Stomach (tissue), 9 donors: ENCODE measurements around the gene ELF1. TPM values are rescaled to one million over a fixed set of nuclear protein-coding genes. Genes with fewer than 3 reads are reported as not detected.

Source experiments
- DNase-seq, 2 donors: peaks; one replicate each; pipeline versions ENCODE4 v3.0.0 to v3.0.0-alpha.2; 2013 to 2019
- H3K27ac ChIP-seq, 5 donors: fragments of 200-600 bp in 4 of 5; sonication (generic) in 4 of 5; one replicate each; pipeline ENCODE4 v1.5.1; 2013 to 2019; ENCODE audit warnings: mild to moderate bottlenecking in 1 of 5, moderate library complexity in 1 of 5
- H3K27me3 ChIP-seq, 3 donors: fragments of 200-600 bp; sonication (generic); one replicate each; pipeline ENCODE4 v1.5.1; 2017 to 2019; ENCODE audit warnings: mixed run types in 1 of 3
- H3K36me3 ChIP-seq, 4 donors: fragments of 200-600 bp; sonication (generic); 1 replicate in 3 of 4; 2 replicates in 1 of 4; pipeline ENCODE4 v1.5.1; 2016 to 2019
- H3K4me1 ChIP-seq, 4 donors: fragments of 200-600 bp; sonication (generic); one replicate each; pipeline ENCODE4 v1.5.1; 2016 to 2019
- H3K4me3 ChIP-seq, 4 donors: fragments of 200-600 bp; sonication (generic) in 3 of 4; one replicate each; pipeline ENCODE4 v1.5.1; 2016 to 2019; ENCODE audit warnings: mild to moderate bottlenecking in 1 of 4
- H3K9me3 ChIP-seq, 4 donors: fragments of 200-600 bp; sonication (generic); one replicate each; pipeline ENCODE4 v1.5.1; 2016 to 2019
- EP300 ChIP-seq: sonication (generic); formaldehyde crosslinking; IDR thresholded peaks from one replicate; pipeline ENCODE4 v1.6.1; 2017; ENCODE audit warnings: antibody characterized with exemption
- POLR2A ChIP-seq, 4 donors: fragments of 450-650 bp; IDR thresholded peaks; one replicate each; pipeline ENCODE4 v1.6.1; 2016; ENCODE audit warnings: antibody characterized with exemption in 4 of 4, control low read depth in 2 of 4, mild to moderate bottlenecking in 1 of 4, moderate library complexity in 1 of 4
- POLR2AphosphoS5 ChIP-seq, 3 donors: sonication (generic); formaldehyde crosslinking; IDR thresholded peaks; one replicate each; pipeline ENCODE4 v1.6.1; 2016; ENCODE audit warnings: antibody characterized with exemption in 3 of 3
- whole genome bisulfite sequencing, 5 donors: extraction: QIAGEN DNeasy Blood & Tissue Kit in 3 of 5; methylation state at CpG; one replicate each; pipeline versions ENCODE4 v1.1.5 to v1.1.7; 2013 to 2018; 5-methylcytosine and 5-hydroxymethylcytosine counted together
- intact Hi-C: fragments of 100-400 bp; cut with DNase I; formaldehyde crosslinking; loops from one replicate; pipeline ENCODE4 v1.15.1; 2023; ENCODE audit warnings: low total_unique reads
- polyA plus RNA-seq, 3 donors: library from polyadenylated mRNA; stranded (reverse); fragments of 200-250 nt; gene quantifications; one replicate each; pipeline ENCODE4 v1.2.3, GENCODE V29; 2013
- total RNA-seq, 5 donors: library from RNA; depleted of rRNA; stranded (reverse); fragments of >200 nt; gene quantifications; one replicate each; pipeline versions ENCODE4 v1.1.0 to v1.2.3, GENCODE V29; 2014 to 2016
- TF ChIP-seq, protein P1 (sequence below), 7 experiments: fragments of 450-650 bp in 4 of 7; fragments of 200-600 bp in 3 of 7; sonication (generic) in 3 of 7; IDR thresholded peaks; one replicate each; pipeline ENCODE4 v1.5.1; 2016 to 2019; ENCODE audit warnings: antibody characterized with exemption in 7 of 7, control low read depth in 2 of 7, mild to moderate bottlenecking in 1 of 7
- donor health status: healthy with polysubstance abuse.
- donor health status: Bipolar disorder and iron deficiency.
- donor health status: healthy.

The ELF1 gene
- total and polyA plus RNA-seq, 8 donors: 10.9 to 113 (median 36.2) TPM

DNA sequence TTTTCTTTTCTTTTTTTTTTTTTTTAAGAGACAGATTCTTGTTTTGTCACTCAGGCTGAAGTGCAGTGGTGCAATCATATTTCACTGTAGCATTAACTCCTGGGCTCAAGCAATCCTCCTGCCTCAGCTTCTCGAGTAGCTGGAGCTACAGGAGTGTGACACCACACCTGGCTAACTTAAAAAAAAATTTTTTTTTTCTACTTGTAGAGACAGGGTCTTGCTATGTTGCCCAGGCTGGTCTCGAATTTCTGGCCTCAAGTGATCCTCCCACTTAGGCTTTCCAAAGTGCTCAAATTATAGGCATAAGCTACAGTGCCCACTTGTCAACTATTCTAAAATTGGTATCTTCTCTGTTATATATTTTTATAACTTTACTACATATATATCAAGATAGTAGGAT is 6.6 kb downstream of the ELF1 start:
- peak overlapping the region in 1 of 5 donors; percentile 12 for H3K27ac ChIP-seq
- peaks cover 0 to 4% (median 0%) of the 10 kb centered on the region in 4 donors for H3K36me3 ChIP-seq
- peaks cover 14 to 75% (median 43%) of the 10 kb centered on the region in 4 donors for H3K4me1 ChIP-seq
- H3K9me3 ChIP-seq: no peaks in the 10 kb centered on the region
- TF ChIP-seq, protein P1, sequence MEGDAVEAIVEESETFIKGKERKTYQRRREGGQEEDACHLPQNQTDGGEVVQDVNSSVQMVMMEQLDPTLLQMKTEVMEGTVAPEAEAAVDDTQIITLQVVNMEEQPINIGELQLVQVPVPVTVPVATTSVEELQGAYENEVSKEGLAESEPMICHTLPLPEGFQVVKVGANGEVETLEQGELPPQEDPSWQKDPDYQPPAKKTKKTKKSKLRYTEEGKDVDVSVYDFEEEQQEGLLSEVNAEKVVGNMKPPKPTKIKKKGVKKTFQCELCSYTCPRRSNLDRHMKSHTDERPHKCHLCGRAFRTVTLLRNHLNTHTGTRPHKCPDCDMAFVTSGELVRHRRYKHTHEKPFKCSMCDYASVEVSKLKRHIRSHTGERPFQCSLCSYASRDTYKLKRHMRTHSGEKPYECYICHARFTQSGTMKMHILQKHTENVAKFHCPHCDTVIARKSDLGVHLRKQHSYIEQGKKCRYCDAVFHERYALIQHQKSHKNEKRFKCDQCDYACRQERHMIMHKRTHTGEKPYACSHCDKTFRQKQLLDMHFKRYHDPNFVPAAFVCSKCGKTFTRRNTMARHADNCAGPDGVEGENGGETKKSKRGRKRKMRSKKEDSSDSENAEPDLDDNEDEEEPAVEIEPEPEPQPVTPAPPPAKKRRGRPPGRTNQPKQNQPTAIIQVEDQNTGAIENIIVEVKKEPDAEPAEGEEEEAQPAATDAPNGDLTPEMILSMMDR (IDR thresholded peaks at IDR 0.05): no peak
- TF ChIP-seq POLR2A (IDR thresholded peaks at IDR 0.05): no peak
- no peak for TF ChIP-seq EP300
- no peak for TF ChIP-seq POLR2AphosphoS5 (IDR thresholded peaks at IDR 0.05)
- 68 to 93% (median 88%) methylated on average over 2 of the region's 2 CpGs for WGBS, 5 donors
- no peaks in the 10 kb centered on the region for H3K27me3 ChIP-seq
- H3K4me3 ChIP-seq: no peak overlapping the region
- no peak for DNase-seq
- intact Hi-C loops: no loop called here

DNA sequence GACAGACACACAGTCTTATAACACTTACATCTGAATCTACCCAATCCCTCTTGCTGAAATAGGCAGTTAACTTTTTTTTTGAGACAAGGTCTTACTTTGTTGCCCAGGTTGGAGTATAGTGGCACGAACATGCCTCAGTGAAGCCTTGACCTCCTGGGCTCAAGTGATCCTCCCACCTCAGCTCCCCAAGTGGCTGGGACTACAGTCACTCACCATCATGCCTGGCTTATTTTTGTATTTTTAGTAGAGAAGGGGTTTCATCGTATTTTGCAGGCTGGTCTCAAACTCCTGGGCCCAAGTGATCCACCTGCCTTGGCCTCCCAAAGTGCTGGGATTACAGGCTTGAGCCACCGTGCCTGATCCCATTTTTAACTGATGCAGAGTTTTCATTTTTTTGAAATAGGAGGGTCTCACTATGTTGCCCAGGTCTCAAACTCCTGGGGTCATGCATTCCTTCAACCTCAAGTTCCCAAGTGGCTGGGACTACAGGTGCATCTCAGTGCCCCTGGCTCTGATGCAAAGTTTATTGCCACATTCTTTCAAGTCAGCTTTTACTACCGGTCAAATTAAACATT is 7.6 kb downstream of the ELF1 start:
- TF ChIP-seq, protein P1 (IDR thresholded peaks at IDR 0.05): no peak
- TF ChIP-seq POLR2A (IDR thresholded peaks at IDR 0.05) (no peak), EP300 (no peak), POLR2AphosphoS5 (IDR thresholded peaks at IDR 0.05) (no peak)
- H3K36me3 ChIP-seq: peaks cover 0 to 4% (median 0%) of the 10 kb centered on the region in 4 donors
- 82 to 88% (median 86%) methylated on average over 4 of the region's 4 CpGs for WGBS, 5 donors
- no peak for DNase-seq
- no peaks in the 10 kb centered on the region for H3K27me3 ChIP-seq
- intact Hi-C loops: no loop called here
- H3K4me1 ChIP-seq: peaks cover 18 to 76% (median 46%) of the 10 kb centered on the region in 4 donors
- H3K9me3 ChIP-seq: no peaks in the 10 kb centered on the region
- H3K27ac ChIP-seq: peak overlapping the region in 2 of 5 donors; percentile 6 to 12
- H3K4me3 ChIP-seq: no peak overlapping the region

DNA sequence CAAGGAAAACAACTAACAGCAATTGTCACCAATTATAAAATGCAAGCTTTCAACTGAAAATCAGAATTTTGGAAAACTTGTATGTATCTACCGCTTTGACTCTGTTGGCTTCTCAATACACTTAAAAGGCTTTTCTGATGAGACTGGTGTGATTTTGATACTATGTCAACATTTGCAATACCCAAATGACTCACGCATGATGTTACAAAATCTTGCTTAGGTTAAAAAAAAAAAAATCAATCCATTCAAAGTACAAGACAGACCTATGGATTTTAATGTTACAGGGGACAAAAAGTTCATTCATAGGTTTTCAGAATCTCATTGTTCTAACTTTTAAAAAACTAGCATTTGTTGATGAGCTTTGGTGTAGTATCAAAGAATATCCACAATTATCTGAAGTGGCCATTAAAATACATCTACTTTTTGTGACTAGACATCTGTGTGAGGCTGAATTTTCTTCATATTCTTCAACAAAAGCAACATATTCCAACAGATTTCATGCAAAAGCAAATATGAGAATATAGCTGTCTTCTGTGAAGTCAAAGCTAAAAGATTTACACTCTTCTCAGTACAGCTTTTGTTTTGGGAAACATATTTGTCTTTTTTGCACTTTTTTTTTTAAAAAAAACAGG is 10.7 kb downstream of the ELF1 start:
- intact Hi-C loops: no loop called here
- Histone ChIP-seq H3K36me3 (peaks cover 0 to 4% (median 0%) of the 10 kb centered on the region in 4 donors), H3K4me1 (peaks cover 39 to 82% (median 61%) of the 10 kb centered on the region in 4 donors), H3K9me3 (no peaks in the 10 kb centered on the region), H3K27ac (peak overlapping the region in 2 of 5 donors; percentile 28 to 69), H3K4me3 (no peak overlapping the region), H3K27me3 (no peaks in the 10 kb centered on the region)
- TF ChIP-seq POLR2AphosphoS5 (IDR thresholded peaks at IDR 0.05) (no peak), EP300 (no peak), POLR2A (IDR thresholded peaks at IDR 0.05) (no peak)
- TF ChIP-seq, protein P1 (IDR thresholded peaks at IDR 0.05): no peak
- WGBS, 5 donors: 52 to 57% (median 56%) methylated on average over 2 of the region's 2 CpGs
- DNase-seq: peak in 1 of 2 donors; percentile 46

DNA sequence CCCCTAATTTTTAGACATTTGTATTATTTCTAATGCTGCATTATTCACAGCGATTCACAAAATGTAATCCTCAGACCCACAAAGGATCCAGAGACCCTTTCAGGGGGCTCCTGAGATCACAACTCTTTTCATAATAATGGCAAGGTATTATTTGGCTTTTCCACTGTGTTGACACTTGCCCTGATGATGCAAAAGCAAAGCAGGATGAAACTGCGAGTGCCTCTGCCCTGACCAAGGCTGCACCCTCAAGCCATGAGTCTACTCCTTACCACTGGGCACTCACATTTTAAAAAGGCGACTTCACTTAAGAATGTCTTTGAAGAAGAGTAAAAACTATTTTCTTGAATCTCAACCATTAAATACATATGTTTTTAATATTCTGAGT is 11.4 kb downstream of the ELF1 start:
- Histone ChIP-seq H3K36me3 (peaks cover 0 to 4% (median 0%) of the 10 kb centered on the region in 4 donors), H3K4me3 (no peak overlapping the region), H3K4me1 (peaks cover 43 to 89% (median 66%) of the 10 kb centered on the region in 4 donors), H3K27ac (peak overlapping the region in 3 of 5 donors; percentile 9 to 69 (median 28)), H3K9me3 (no peaks in the 10 kb centered on the region), H3K27me3 (no peaks in the 10 kb centered on the region)
- 49 to 72% (median 63%) methylated on average over 3 of the region's 3 CpGs for WGBS, 5 donors
- intact Hi-C loops: no loop called here
- no peak for DNase-seq
- TF ChIP-seq, protein P1 (IDR thresholded peaks at IDR 0.05): no peak
- TF ChIP-seq POLR2AphosphoS5 (IDR thresholded peaks at IDR 0.05): no peak
- no peak for TF ChIP-seq EP300
- no peak for TF ChIP-seq POLR2A (IDR thresholded peaks at IDR 0.05)
